ENCODE results near the gene KCTD21. TPM values are rescaled to one million over a fixed set of nuclear protein-coding genes. Genes with fewer than 3 reads are reported as not detected.

Gene KCTD21
- total and polyA plus RNA-seq, 2 of the 4 experiments (the other 2 are of a cell fraction): 12.2 to 12.5 TPM

GRCh38 chr11:78196661-78197091, 8.2 kb upstream of the KCTD21 start:
- no peak for ATAC-seq (ENCODE audit: low read depth)

More at GRCh38 chr11:78196661-78197091, 8.2 kb upstream of the KCTD21 start:
- Histone ChIP-seq H3K23ac (ENCODE audit: low read depth, low read length) (no peak overlapping the region), H2AK5ac (ENCODE audit: low read depth, low read length) (no peak overlapping the region), H3K27me3 (ENCODE audit: control insufficient read depth, insufficient read depth, low read length) (no peaks in the 10 kb centered on the region), H4K91ac (ENCODE audit: insufficient read depth, low read depth, low read length) (no peak overlapping the region), H2BK20ac (ENCODE audit: low read depth, low read length) (no peak overlapping the region), H3K18ac (ENCODE audit: low read depth, low read length) (no peak overlapping the region), H4K20me1 (ENCODE audit: insufficient read depth, low read length) (peaks cover 43% of the 10 kb centered on the region), H2AK9ac (replicated peaks; ENCODE audit: low read depth, low read length, poor library complexity) (no peak overlapping the region), H2BK15ac (ENCODE audit: low read depth, low read length) (no peak overlapping the region), H3K4me2 (ENCODE audit: low read depth, low read length) (no peak overlapping the region), H3K14ac (replicated peaks; ENCODE audit: low read depth, low read length) (no peak overlapping the region), H3K36me3 (ENCODE audit: control insufficient read depth, insufficient read depth, low read length) (peaks cover 37% of the 10 kb centered on the region), H2AFZ (replicated peaks; ENCODE audit: low read length, poor library complexity) (no peak overlapping the region), H3K9ac (ENCODE audit: low read depth, low read length) (no peak overlapping the region), H3K9me3 (ENCODE audit: control insufficient read depth, insufficient read depth, low read length) (no peaks in the 10 kb centered on the region), H3K4me3 (ENCODE audit: insufficient read depth, low read depth, low read length) (no peak overlapping the region), H2BK5ac (ENCODE audit: low read depth, low read length, poor library complexity, severe bottlenecking) (no peak overlapping the region), H3K27ac (ENCODE audit: insufficient read depth, low read length) (no peak overlapping the region), H3K9me1 (ENCODE audit: insufficient read depth, low read length) (peaks cover 3% of the 10 kb centered on the region), H4K5ac (ENCODE audit: low read depth, low read length) (no peak overlapping the region), H3K79me1 (ENCODE audit: low read depth in 1 of 2, low read length in 2 of 2) (peaks cover 34 to 77% of the 10 kb centered on the region in 2 experiments), H3K56ac (ENCODE audit: extremely low read depth, insufficient read depth, low read length) (no peak overlapping the region), H3K4ac (ENCODE audit: low read depth, low read length) (no peak overlapping the region), H3K4me1 (ENCODE audit: control insufficient read depth, insufficient read depth, low read length) (no peaks in the 10 kb centered on the region), H4K8ac (ENCODE audit: low read depth in 2 of 2, low read length in 2 of 2) (no peak overlapping the region), H2BK120ac (ENCODE audit: low read depth, low read length) (no peak overlapping the region)
- ChIA-PET CTCF (no interaction called here), POLR2A (ENCODE audit: unreplicated experiment) (no interaction called here)
- BruUV-seq (replicated peaks): no TSS peak
- TF ChIP-seq MAZ (IDR thresholded peaks at IDR 0.05; ENCODE audit: borderline replicate concordance, low read depth, low read length) (no peak), CEBPB (IDR thresholded peaks at IDR 0.05; ENCODE audit: low read depth, low read length) (no peak), USF2 (IDR thresholded peaks at IDR 0.05; ENCODE audit: low read depth, low read length) (no peak), SMC3 (IDR thresholded peaks at IDR 0.05; ENCODE audit: low read depth, low read length) (no peak), POLR2A (IDR thresholded peaks at IDR 0.05; ENCODE audit: low read depth, low read length) (no peak), BHLHE40 (IDR thresholded peaks at IDR 0.05; ENCODE audit: low read depth, low read length) (no peak), CHD1 (IDR thresholded peaks at IDR 0.05; ENCODE audit: low read depth, low read length) (no peak), RFX5 (IDR thresholded peaks at IDR 0.05; ENCODE audit: low read depth, low read length) (no peak), RCOR1 (IDR thresholded peaks at IDR 0.05; ENCODE audit: insufficient replicate concordance, low read length) (no peak), FOS (IDR thresholded peaks at IDR 0.05; ENCODE audit: low read depth, low read length) (no peak), CTCF (conservative IDR thresholded peaks at IDR 0.05; ENCODE audit: low read depth, low read length) (no peak), RAD21 (IDR thresholded peaks at IDR 0.05; ENCODE audit: low read length) (no peak), ELK1 (IDR thresholded peaks at IDR 0.05; ENCODE audit: borderline replicate concordance, low read depth, low read length) (no peak), MXI1 (IDR thresholded peaks at IDR 0.05; ENCODE audit: borderline replicate concordance, low read depth, low read length) (no peak), NFE2L2 (IDR thresholded peaks at IDR 0.05; ENCODE audit: low read depth, low read length) (no peak), MAFK (IDR thresholded peaks at IDR 0.05; ENCODE audit: low read depth, low read length) (no peak)
- in situ Hi-C loops (cut with MboI; ENCODE audit: low sequenced_read_pairs) (no loop called here), dilution Hi-C loops (cut with HindIII; ENCODE audit: low sequenced_read_pairs, unreplicated experiment) (no loop called here), intact Hi-C loops (cut with micrococcal nuclease) (no loop called here)
- no peak for DNase-seq
- 86% methylated on average over 28 of the region's 40 CpGs; no CpG with 5 or more reads in 1 of the 2 experiments for WGBS, 2 experiments (ENCODE audit: extremely low coverage in 2 of 2, insufficient read length in 1 of 2)
